Adrenal gland (tissue), 12 donors: ENCODE measurements around the gene IFNL1. TPM values are rescaled to one million over a fixed set of nuclear protein-coding genes. Genes with fewer than 3 reads are reported as not detected.

ENCODE experiments used
- DNase-seq, 7 donors: peaks; one replicate each; pipeline ENCODE4 v3.0.0-alpha.2; 2019 to 2020
- H3K27ac ChIP-seq, 5 donors: fragments of 200-600 bp; sonication (generic) in 4 of 5; 1 replicate in 3 of 5; 2 replicates in 2 of 5; pipeline versions ENCODE4 v1.5.1 to v1.8.0; 2016 to 2020; ENCODE audit warnings: mild to moderate bottlenecking in 1 of 5
- H3K27me3 ChIP-seq: fragments of 200-600 bp; 2 replicates; pipeline ENCODE4 v1.8.0; 2021
- H3K36me3 ChIP-seq, 2 donors: fragments of 200-600 bp; replicated peaks in 1 of 2; 1 replicate in 1 of 2; 2 replicates in 1 of 2; pipeline versions ENCODE4 v1.5.1 to v1.8.0; 2018 to 2022
- H3K4me1 ChIP-seq, 2 donors: fragments of 200-600 bp; replicated peaks in 1 of 2; 1 replicate in 1 of 2; 2 replicates in 1 of 2; pipeline versions ENCODE4 v1.5.1 to v1.8.0; 2018 to 2021
- H3K4me3 ChIP-seq, 4 donors: fragments of 200-600 bp; sonication (generic) in 3 of 4; one replicate each; pipeline ENCODE4 v1.5.1; 2016 to 2018
- H3K9me3 ChIP-seq, 3 donors: fragments of 200-600 bp; sonication (generic) in 1 of 3; replicated peaks in 1 of 3; 1 replicate in 2 of 3; 2 replicates in 1 of 3; pipeline versions ENCODE4 v1.5.1 to v1.8.0; 2016 to 2021
- CTCF ChIP-seq, 6 experiments: fragments of 450-650 bp in 4 of 6; fragments of 200-600 bp in 2 of 6; sonication (generic) in 1 of 6; IDR thresholded peaks; 1 replicate in 5 of 6; 2 replicates in 1 of 6; pipeline versions ENCODE4 v1.5.1 to v1.8.0; 2016 to 2021; ENCODE audit warnings: antibody characterized with exemption in 6 of 6, mild to moderate bottlenecking in 2 of 6, moderate library complexity in 1 of 6
- POLR2A ChIP-seq, 2 donors: fragments of 450-650 bp; IDR thresholded peaks; one replicate each; pipeline ENCODE4 v1.6.1; 2017; ENCODE audit warnings: antibody characterized with exemption in 2 of 2, mild to moderate bottlenecking in 2 of 2, moderate library complexity in 1 of 2
- WGBS, 4 donors: extraction: QIAGEN DNeasy Blood & Tissue Kit in 2 of 4; methylation state at CpG; one replicate each; pipeline versions ENCODE4 v1.1.5 to v1.1.7; 2013 to 2017; 5-methylcytosine and 5-hydroxymethylcytosine counted together
- intact Hi-C, 2 donors: fragments of 100-400 bp; cut with DNase I; formaldehyde crosslinking; loops; one replicate each; pipeline versions ENCODE4 v1.14.1 to v1.15.0; 2022 to 2023
- polyA plus RNA-seq, 3 donors: library from polyadenylated mRNA; stranded (reverse); fragments of 200-250 nt in 2 of 3; fragments of 350-450 nt in 1 of 3; fragmentation: Illumina TruSeq in 1 of 3; extraction: RNeasy Lipid Tissue Mini Kit (QIAGEN cat#74804) in 1 of 3; gene quantifications; one replicate each; pipeline ENCODE4 v1.2.3, GENCODE V29; 2013 to 2014
- total RNA-seq, 9 donors: library from RNA; depleted of rRNA in 4 of 9; stranded (reverse); fragments of >200 nt in 4 of 9; fragments of 120-200 nt in 1 of 9; fragmentation: NEBNext Ultra II Directional in 1 of 9; extraction: Animal tissue kit (Norgen Biotek cat#: 25700) in 1 of 9; gene quantifications; one replicate each; pipeline versions ENCODE4 v1.1.0 to v1.2.4, GENCODE V29; 2013 to 2023
- donor health status: healthy with polysubstance abuse.
- donor health status: Bipolar disorder and iron deficiency.
- donor health status: DM: yes; HTN: yes; CAD: no.
- donor health status: DM: no; HTN: no; CAD: no.
- donor health status: DM: no; HTN: no; CAD: no.
- donor health status: DM: yes; HTN: yes; CAD: no.

The IFNL1 gene
- total and polyA plus RNA-seq, 12 donors, result not detected

- DNase-seq, result no peak
Observed at GRCh38 chr19:39251081-39251480, 45.1 kb upstream of the IFNL1 start.

GRCh38 chr19:39251846-39252245 is 44.4 kb upstream of the IFNL1 start:
- Histone ChIP-seq H3K27ac (no peak overlapping the region), H3K4me1 (no peaks in the 10 kb centered on the region), H3K27me3 (peaks cover 33% of the 10 kb centered on the region), H3K9me3 (no peaks in the 10 kb centered on the region), H3K36me3 (no peaks in the 10 kb centered on the region), H3K4me3 (no peak overlapping the region)
- intact Hi-C loops, result no loop called here
- TF ChIP-seq POLR2A (IDR thresholded peaks at IDR 0.05), result no peak
- TF ChIP-seq CTCF (IDR thresholded peaks at IDR 0.05), result no peak
- 34 to 52% (median 44%) methylated on average over 3 of the region's 3 CpGs for WGBS, 4 donors
- DNase-seq, result no peak

More at GRCh38 chr19:39251081-39251480, 45.1 kb upstream of the IFNL1 start:
- 75 to 85% (median 80%) methylated on average over 5 of the region's 5 CpGs for WGBS, 4 donors
- intact Hi-C loops, result no loop called here
- Histone ChIP-seq H3K27ac (no peak overlapping the region), H3K9me3 (no peaks in the 10 kb centered on the region), H3K4me1 (no peaks in the 10 kb centered on the region), H3K4me3 (no peak overlapping the region), H3K27me3 (peaks cover 33% of the 10 kb centered on the region), H3K36me3 (no peaks in the 10 kb centered on the region)
- no peak for TF ChIP-seq CTCF (IDR thresholded peaks at IDR 0.05)
- no peak for TF ChIP-seq POLR2A (IDR thresholded peaks at IDR 0.05)

- TF ChIP-seq CTCF (IDR thresholded peaks at IDR 0.05) (no peak), POLR2A (IDR thresholded peaks at IDR 0.05) (no peak)
- Histone ChIP-seq H3K36me3 (no peaks in the 10 kb centered on the region), H3K4me1 (no peaks in the 10 kb centered on the region), H3K27me3 (peaks cover 27% of the 10 kb centered on the region), H3K9me3 (no peaks in the 10 kb centered on the region), H3K4me3 (no peak overlapping the region), H3K27ac (no peak overlapping the region)
- DNase-seq, result no peak
- intact Hi-C loops, result no loop called here
- WGBS, 4 donors, result 62 to 74% (median 69%) methylated on average over 3 of the region's 3 CpGs
Observed at GRCh38 chr19:39252458-39252857, 43.7 kb upstream of the IFNL1 start.

- H3K4me1 ChIP-seq, result no peaks in the 10 kb centered on the region
- H3K27ac ChIP-seq, result no peak overlapping the region
- 76 to 90% (median 83%) methylated on average over 8 of the region's 8 CpGs for WGBS, 4 donors
- no peak for DNase-seq
- no peaks in the 10 kb centered on the region for H3K36me3 ChIP-seq
- TF ChIP-seq POLR2A (IDR thresholded peaks at IDR 0.05) (no peak), CTCF (IDR thresholded peaks at IDR 0.05) (no peak)
- H3K27me3 ChIP-seq, result peaks cover 16% of the 10 kb centered on the region
- intact Hi-C loops, result no loop called here
- no peaks in the 10 kb centered on the region for H3K9me3 ChIP-seq
- no peak overlapping the region for H3K4me3 ChIP-seq
Observed at GRCh38 chr19:39253374-39254149, 42.6 kb upstream of the IFNL1 start.
